Endodermal cell (in vitro differentiated cells): ENCODE measurements around the gene CPSF4L. TPM values are rescaled to one million over a fixed set of nuclear protein-coding genes. Genes with fewer than 3 reads are reported as not detected.

ENCODE experiments used
- DNase-seq: peaks from one replicate; pipeline ENCODE4 v3.0.0-alpha.2; 2017
- H3K27ac ChIP-seq: 2 replicates; pipeline ENCODE4 v1.5.1; 2013; ENCODE audit warnings: mild to moderate bottlenecking, low read depth, low read length, moderate library complexity
- H3K27me3 ChIP-seq: 2 replicates; pipeline ENCODE4 v1.6.1; 2013; ENCODE audit warnings: mild to moderate bottlenecking, low read length, moderate library complexity; ENCODE audit not compliant: insufficient read depth, control insufficient read depth, poor library complexity, severe bottlenecking
- H3K36me3 ChIP-seq: 2 replicates; pipeline ENCODE4 v1.7.0; 2013; ENCODE audit warnings: mild to moderate bottlenecking, low read length, moderate library complexity; ENCODE audit not compliant: control insufficient read depth, insufficient read depth
- H3K4me1 ChIP-seq: one replicate; pipeline ENCODE4 v1.7.0; 2013; ENCODE audit warnings: low read length; ENCODE audit not compliant: control insufficient read depth, insufficient read depth
- H3K4me3 ChIP-seq: 2 replicates; pipeline ENCODE4 v1.5.1; 2013; ENCODE audit warnings: mild to moderate bottlenecking, low read length, moderate library complexity
- H3K9ac ChIP-seq: 2 replicates; pipeline ENCODE4 v1.6.1; 2013; ENCODE audit warnings: mild to moderate bottlenecking, low read length, moderate library complexity; ENCODE audit not compliant: poor library complexity, severe bottlenecking; ENCODE audit errors: extremely low read depth
- H3K9me3 ChIP-seq: 2 replicates; pipeline ENCODE4 v1.6.1; 2013; ENCODE audit warnings: mild to moderate bottlenecking, low read length, moderate library complexity; ENCODE audit not compliant: control insufficient read depth
- H3K27ac Mint-ChIP-seq: 2 replicates; pipeline ENCODE4 v1.8.0; 2020; ENCODE audit warnings: mixed read lengths
- H3K27me3 Mint-ChIP-seq: 2 replicates; pipeline ENCODE4 v1.8.0; 2021; ENCODE audit warnings: mild to moderate bottlenecking, mixed read lengths; ENCODE audit not compliant: insufficient read depth
- H3K36me3 Mint-ChIP-seq: 2 replicates; pipeline ENCODE4 v1.8.0; 2020; ENCODE audit warnings: low read depth, mixed read lengths
- H3K4me1 Mint-ChIP-seq: 2 replicates; pipeline ENCODE4 v1.8.0; 2020; ENCODE audit warnings: mixed read lengths
- H3K4me3 Mint-ChIP-seq: 2 replicates; pipeline ENCODE4 v1.8.0; 2020; ENCODE audit warnings: mild to moderate bottlenecking, moderate library complexity, mixed read lengths
- H3K9me3 Mint-ChIP-seq: 2 replicates; pipeline ENCODE4 v1.8.0; 2020; ENCODE audit warnings: mild to moderate bottlenecking, mixed read lengths
- CTCF ChIP-seq: fragments of 200-600 bp; sonication (generic); conservative IDR thresholded peaks from 2 replicates; pipeline ENCODE4 v1.5.0; 2021; ENCODE audit warnings: antibody characterized with exemption, mild to moderate bottlenecking
- WGBS, 2 experiments: methylation state at CpG; one replicate each; pipeline versions ENCODE4 v1.1.5 to v1.1.7; 2013; ENCODE audit warnings: missing lambda C conversion rate in 2 of 2, mixed read lengths in 1 of 2; ENCODE audit not compliant: insufficient coverage in 1 of 2, insufficient read length in 1 of 2; 5-methylcytosine and 5-hydroxymethylcytosine counted together
- total RNA-seq, 2 donors: library from RNA; stranded (reverse); fragmentation: NEBNext Ultra II Directional in 1 of 2; extraction: Animal tissue kit (Norgen Biotek cat#: 25700) in 1 of 2; gene quantifications; 2 replicates in 1 of 2; 3 replicates in 1 of 2; pipeline ENCODE4 v1.2.1, GENCODE V29; 2021

The CPSF4L gene
- total RNA-seq, 2 donors from 2014 or later, result 0.29 to 0.58 TPM

DNA sequence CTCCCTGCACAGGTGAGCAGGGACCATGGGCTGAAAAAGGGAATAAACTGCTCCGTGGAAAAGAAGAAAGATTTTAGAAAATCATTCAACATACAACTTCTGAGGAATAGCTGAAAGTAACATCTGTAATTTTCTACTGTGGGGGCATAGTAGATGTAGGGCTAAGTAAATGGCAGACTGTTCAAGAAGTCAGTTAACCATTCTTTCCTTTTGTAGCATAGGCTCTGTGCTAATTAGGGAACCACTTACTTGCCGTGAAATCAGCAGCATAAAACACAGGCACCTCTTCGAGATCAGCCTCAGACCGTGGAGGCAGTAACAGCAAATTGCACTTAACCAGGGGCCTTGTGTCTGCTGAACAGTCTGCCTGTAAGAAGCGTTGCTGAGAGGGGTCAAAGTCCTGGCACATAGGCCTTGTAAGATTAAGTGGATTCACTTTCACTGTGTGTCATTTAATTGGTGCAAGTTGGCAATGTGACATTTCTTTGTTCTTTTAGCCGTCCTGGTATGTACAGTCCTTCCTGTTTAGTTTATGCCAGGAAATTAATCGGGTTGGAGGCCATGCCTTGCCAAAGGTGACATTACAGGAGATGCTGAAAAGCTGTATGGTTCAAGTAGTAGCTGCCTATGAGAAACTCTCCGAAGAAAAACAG, 58.4 kb downstream of the CPSF4L start:
- H3K4me3 ChIP-seq, result no peak overlapping the region
- Mint-ChIP-seq H3K4me3 (peak overlapping the region; percentile 16), H3K36me3 (peaks cover 86% of the 10 kb centered on the region), H3K27me3 (no peaks in the 10 kb centered on the region), H3K9me3 (no peaks in the 10 kb centered on the region), H3K27ac (peak overlapping the region; percentile 87), H3K4me1 (peaks cover 20% of the 10 kb centered on the region)
- no peaks in the 10 kb centered on the region for H3K9me3 ChIP-seq
- H3K36me3 ChIP-seq, result peaks cover 89% of the 10 kb centered on the region
- H3K9ac ChIP-seq, result no peak overlapping the region
- no peak overlapping the region for H3K27ac ChIP-seq
- DNase-seq, result no peak
- peaks cover 10% of the 10 kb centered on the region for H3K4me1 ChIP-seq
- H3K27me3 ChIP-seq, result no peaks in the 10 kb centered on the region
- 93 to 94% methylated on average over 7 to 8 of the region's 8 CpGs for WGBS, 2 experiments
- TF ChIP-seq CTCF, result no peak

GRCh38 chr17:73201215-73202069, 60.2 kb downstream of the CPSF4L start:
- no peaks in the 10 kb centered on the region for H3K9me3 Mint-ChIP-seq
- Histone ChIP-seq H3K9ac (no peak overlapping the region), H3K36me3 (peaks cover 88% of the 10 kb centered on the region), H3K4me3 (no peak overlapping the region), H3K9me3 (no peaks in the 10 kb centered on the region), H3K27ac (no peak overlapping the region), H3K4me1 (peaks cover 10% of the 10 kb centered on the region), H3K27me3 (no peaks in the 10 kb centered on the region)
- peaks cover 20% of the 10 kb centered on the region for H3K4me1 Mint-ChIP-seq
- no peak overlapping the region for H3K4me3 Mint-ChIP-seq
- WGBS, 2 experiments, result 89 to 93% methylated on average over 17 to 19 of the region's 19 CpGs
- no peak for DNase-seq
- peak overlapping the region; percentile 10 for H3K27ac Mint-ChIP-seq
- H3K36me3 Mint-ChIP-seq, result peaks cover 89% of the 10 kb centered on the region
- no peaks in the 10 kb centered on the region for H3K27me3 Mint-ChIP-seq
- TF ChIP-seq CTCF, result no peak

DNA sequence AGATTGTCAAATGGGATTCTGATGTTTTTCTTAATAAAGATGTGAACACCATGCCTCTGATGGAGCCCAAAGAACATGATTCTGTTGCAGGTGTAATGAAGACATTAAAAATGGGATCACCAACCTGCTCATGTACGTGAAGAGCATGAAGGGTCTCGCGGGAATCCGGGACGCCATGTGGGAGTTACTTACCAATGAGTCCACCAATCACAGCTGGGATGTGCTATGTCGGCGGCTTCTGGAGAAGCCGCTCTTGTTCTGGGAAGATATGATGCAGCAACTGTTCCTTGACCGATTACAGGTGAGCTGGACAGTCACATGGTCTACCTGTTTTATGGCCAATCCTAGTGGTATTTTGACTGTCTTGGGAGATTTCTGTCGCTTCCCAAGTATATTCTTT, 61.2 kb downstream of the CPSF4L start:
- Histone ChIP-seq H3K27ac (no peak overlapping the region), H3K4me3 (no peak overlapping the region), H3K9me3 (no peaks in the 10 kb centered on the region), H3K9ac (no peak overlapping the region), H3K36me3 (peaks cover 82% of the 10 kb centered on the region), H3K27me3 (no peaks in the 10 kb centered on the region), H3K4me1 (peaks cover 10% of the 10 kb centered on the region)
- TF ChIP-seq CTCF, result no peak
- Mint-ChIP-seq H3K27me3 (no peaks in the 10 kb centered on the region), H3K4me3 (no peak overlapping the region), H3K9me3 (no peaks in the 10 kb centered on the region), H3K4me1 (peaks cover 19% of the 10 kb centered on the region), H3K36me3 (peaks cover 83% of the 10 kb centered on the region), H3K27ac (no peak overlapping the region)
- DNase-seq, result no peak
- WGBS, 2 experiments, result 94 to 99% methylated on average over 9 to 10 of the region's 10 CpGs
